Hepatocyte (in vitro differentiated cells): Measurements from ENCODE around the gene TIFAB. TPM values are rescaled to one million over a fixed set of nuclear protein-coding genes. Genes with fewer than 3 reads are reported as not detected.

Experiments
- DNase-seq: peaks from one replicate; pipeline ENCODE4 v3.0.0-alpha.2; 2016; ENCODE audit warnings: low spot score
- H2AFZ ChIP-seq: fragments of 200-600 bp; sonication (generic); 2 replicates; pipeline ENCODE4 v1.6.0; 2016; ENCODE audit warnings: antibody characterized with exemption, mild to moderate bottlenecking
- H3K27ac ChIP-seq: fragments of 200-600 bp; sonication (generic); 2 replicates; pipeline ENCODE4 v1.5.1; 2016; ENCODE audit warnings: mild to moderate bottlenecking
- H3K27me3 ChIP-seq: fragments of 200-600 bp; sonication (generic); 2 replicates; pipeline ENCODE4 v1.6.1; 2016
- H3K36me3 ChIP-seq: fragments of 200-600 bp; sonication (generic); replicated peaks from 2 replicates; pipeline ENCODE4 v1.5.1; 2016; ENCODE audit warnings: low read depth; ENCODE audit not compliant: insufficient read depth
- H3K4me1 ChIP-seq: fragments of 200-600 bp; sonication (generic); 2 replicates; pipeline ENCODE4 v1.5.1; 2016; ENCODE audit warnings: mild to moderate bottlenecking, moderate library complexity; ENCODE audit not compliant: insufficient read depth
- H3K4me2 ChIP-seq: fragments of 200-600 bp; sonication (generic); 2 replicates; pipeline ENCODE4 v1.6.0; 2016
- H3K4me3 ChIP-seq: fragments of 200-600 bp; sonication (generic); 2 replicates; pipeline ENCODE4 v1.5.1; 2016; ENCODE audit warnings: mild to moderate bottlenecking
- H3K79me2 ChIP-seq: fragments of 200-600 bp; sonication (generic); 2 replicates; pipeline ENCODE4 v1.6.0; 2017; ENCODE audit warnings: mild to moderate bottlenecking
- H3K9me2 ChIP-seq: fragments of 200-600 bp; sonication (generic); replicated peaks from 2 replicates; pipeline ENCODE4 v1.6.0; 2017; ENCODE audit warnings: mild to moderate bottlenecking; ENCODE audit not compliant: insufficient read depth
- H3K9me3 ChIP-seq: fragments of 200-600 bp; sonication (generic); 2 replicates; pipeline ENCODE4 v1.5.1; 2016; ENCODE audit warnings: low read depth, mild to moderate bottlenecking
- H4K20me1 ChIP-seq: fragments of 200-600 bp; sonication (generic); 2 replicates; pipeline ENCODE4 v1.6.0; 2016; ENCODE audit warnings: mild to moderate bottlenecking; ENCODE audit not compliant: insufficient read depth, poor library complexity, severe bottlenecking
- CTCF ChIP-seq: fragments of 200-600 bp; sonication (generic); IDR thresholded peaks from 2 replicates; pipeline ENCODE4 v1.5.1; 2016; ENCODE audit warnings: antibody characterized with exemption, mild to moderate bottlenecking; ENCODE audit not compliant: poor library complexity
- EZH2 ChIP-seq: fragments of 200-600 bp; sonication (generic); IDR thresholded peaks from 2 replicates; pipeline ENCODE4 v1.6.1; 2016; ENCODE audit warnings: antibody characterized with exemption, mild to moderate bottlenecking, borderline replicate concordance
- EZH2phosphoT487 ChIP-seq: fragments of 200-600 bp; sonication (generic); IDR thresholded peaks from one replicate; pipeline ENCODE4 v1.6.1; 2018; ENCODE audit warnings: antibody characterized with exemption, mild to moderate bottlenecking, low read depth, moderate library complexity; ENCODE audit not compliant: unreplicated experiment, severe bottlenecking
- WGBS: methylation state at CpG from one replicate; pipeline ENCODE4 v1.1.6; 2016; ENCODE audit warnings: low lambda C conversion rate; ENCODE audit errors: missing lambda C conversion rate; 5-methylcytosine and 5-hydroxymethylcytosine counted together
- polyA plus RNA-seq: library from polyadenylated mRNA; unstranded; fragments of >200 nt; fragmentation: Nextera tagmentation; extraction: Ambion mirVana; gene quantifications from 2 replicates; pipeline ENCODE4 v1.2.1, GENCODE V29; 2016
- small RNA-seq: library from RNA; depleted of rRNA; stranded (forward); fragments of <200 nt; gene quantifications from one replicate; pipeline ENCODE3, GENCODE V24; 2014
- total RNA-seq: library from RNA; depleted of rRNA; stranded (reverse); fragments of >200 nt; gene quantifications from 2 replicates; pipeline ENCODE4 v1.2.3, GENCODE V29; 2014

TIFAB gene
- total and polyA plus RNA-seq, 2 experiments from 2014 or later = not detected

GRCh38 chr5:135398855-135399793 lies 53.0 kb downstream of the TIFAB start, which contains the start of gene MACROH2A1:
Gene MACROH2A1, minus strand, starts transcription at chr5:135399231. Its CDS starts 10,138 bp downstream, at chr5:135389093.
- Histone ChIP-seq H3K36me3 (no peaks in the 10 kb centered on the region), H3K79me2 (peaks cover 57% of the 10 kb centered on the region), H3K9me2 (no peaks in the 10 kb centered on the region), H3K27ac (peak within 1 kb of the TSS; percentile 99), H3K4me1 (peaks cover 45% of the 10 kb centered on the region), H2AFZ (peak within 1 kb of the TSS; percentile 90), H4K20me1 (peaks cover 40% of the 10 kb centered on the region), H3K4me2 (peak within 1 kb of the TSS; percentile 86), H3K9me3 (no peaks in the 10 kb centered on the region), H3K27me3 (no peaks in the 10 kb centered on the region), H3K4me3 (peak within 1 kb of the TSS; percentile 96)
- DNase-seq = peak; percentile 95
- TF ChIP-seq EZH2phosphoT487 = no peak
- no peak for TF ChIP-seq CTCF
- TF ChIP-seq EZH2 = no peak
- WGBS = 4% methylated on average over 45 of the region's 109 CpGs

GRCh38 chr5:135398160-135398854 lies 53.8 kb downstream of the TIFAB start:
- Histone ChIP-seq H3K79me2 (peaks cover 65% of the 10 kb centered on the region), H3K27me3 (no peaks in the 10 kb centered on the region), H3K4me3 (peak overlapping the region; percentile 96), H3K9me3 (no peaks in the 10 kb centered on the region), H3K27ac (peak overlapping the region; percentile 99), H2AFZ (peak overlapping the region; percentile 43), H3K4me1 (peaks cover 48% of the 10 kb centered on the region), H3K36me3 (no peaks in the 10 kb centered on the region), H3K4me2 (peak overlapping the region; percentile 86), H4K20me1 (peaks cover 49% of the 10 kb centered on the region), H3K9me2 (no peaks in the 10 kb centered on the region)
- DNase-seq = peak; percentile 83
- 2% methylated on average over 38 of the region's 43 CpGs for WGBS
- TF ChIP-seq EZH2phosphoT487 = no peak
- TF ChIP-seq EZH2 = no peak

Small RNA genes lying within 50 kb of the gene (small RNA-seq; reads per million reads assigned to genes)
- gene DCANP1 = not detected

Other genes starting within 250 kb of the TIFAB start
- gene MACROH2A1, start 53.1 kb downstream of the TIFAB start, total RNA-seq = 304 and 311 TPM in 2 replicates
- 180 and 198 TPM in 2 replicates for gene MACROH2A1, start 53.1 kb downstream of the TIFAB start, polyA plus RNA-seq
- not detected in 2 replicates for gene DCANP1, start 5.0 kb downstream of the TIFAB start, total RNA-seq
- gene DCANP1, start 5.0 kb downstream of the TIFAB start, polyA plus RNA-seq = not detected in 2 replicates
- not detected in 2 replicates for gene NEUROG1, start 83.6 kb upstream of the TIFAB start, total RNA-seq
- gene NEUROG1, start 83.6 kb upstream of the TIFAB start, polyA plus RNA-seq = not detected in 2 replicates
- 52.5 and 56.1 TPM in 2 replicates for gene CXCL14, start 126.6 kb upstream of the TIFAB start, total RNA-seq
- gene CXCL14, start 126.6 kb upstream of the TIFAB start, polyA plus RNA-seq = 62.8 and 88.8 TPM in 2 replicates